Measurements from ENCODE around the gene RPL27. TPM values are rescaled to one million over a fixed set of nuclear protein-coding genes. Genes with fewer than 3 reads are reported as not detected.
A peak's percentile ranks its signal among the peaks of the same experiment; 100 is the strongest.
"Not testable (repeated sequence)": the region's sequence is repeated elsewhere in the genome, so short reads cannot be mapped to it uniquely, and the experiment has no call there.

RPL27 gene
- total RNA-seq, 1 donor = 1,254 TPM

- DNase-seq (ENCODE audit: low read depth) = peak; percentile 12
- TF ChIP-seq CTCF (IDR thresholded peaks at IDR 0.05; ENCODE audit: insufficient read depth, low read depth, low read length) = no peak
- H3K4me3 ChIP-seq (ENCODE audit: low read depth, low read length) = no peak overlapping the region
These were observed 16.0 kb upstream of the RPL27 start for GRCh38 chr17:42982266-42982665.

- DNase-seq (ENCODE audit: low read depth) = no peak
- H3K4me3 ChIP-seq (ENCODE audit: low read depth, low read length) = no peak overlapping the region
- no peak for TF ChIP-seq CTCF (IDR thresholded peaks at IDR 0.05; ENCODE audit: insufficient read depth, low read depth, low read length)
These were observed 13.0 kb upstream of the RPL27 start for GRCh38 chr17:42985225-42985624.

GRCh38 chr17:42989141-42989540 lies 9.1 kb upstream of the RPL27 start:
- no peak overlapping the region for H3K4me3 ChIP-seq (ENCODE audit: low read depth, low read length)
- DNase-seq (ENCODE audit: low read depth) = no peak
- TF ChIP-seq CTCF (IDR thresholded peaks at IDR 0.05; ENCODE audit: insufficient read depth, low read depth, low read length) = no peak

- H3K4me3 ChIP-seq (ENCODE audit: low read depth, low read length) = no peak overlapping the region
- DNase-seq (ENCODE audit: low read depth) = no peak
- TF ChIP-seq CTCF (IDR thresholded peaks at IDR 0.05; ENCODE audit: insufficient read depth, low read depth, low read length) = no peak
These were observed 8.2 kb upstream of the RPL27 start for GRCh38 chr17:42989726-42990652.

- TF ChIP-seq CTCF (IDR thresholded peaks at IDR 0.05; ENCODE audit: insufficient read depth, low read depth, low read length) = no peak
- H3K4me3 ChIP-seq (ENCODE audit: low read depth, low read length) = no peak overlapping the region
- no peak for DNase-seq (ENCODE audit: low read depth)
These were observed 6.7 kb upstream of the RPL27 start for GRCh38 chr17:42991471-42991870.

GRCh38 chr17:42992872-42993271 lies 5.3 kb upstream of the RPL27 start:
- TF ChIP-seq CTCF (IDR thresholded peaks at IDR 0.05; ENCODE audit: insufficient read depth, low read depth, low read length) = no peak
- DNase-seq (ENCODE audit: low read depth) = no peak
- H3K4me3 ChIP-seq (ENCODE audit: low read depth, low read length) = no peak overlapping the region

GRCh38 chr17:42993913-42994312 lies 4.3 kb upstream of the RPL27 start:
- H3K4me3 ChIP-seq (ENCODE audit: low read depth, low read length); DNase-seq (ENCODE audit: low read depth): not testable (repeated sequence)

Measured in fibroblast of villous mesenchyme (primary cell).